Activated CD4-positive, alpha-beta T cell treated with anti-CD3 and anti-CD28 coated beads for 4 hours (primary cell): ENCODE results near the gene CSMD2.
A peak's percentile ranks its signal among the peaks of the same experiment; 100 is the strongest.

Experiments
- DNase-seq, 2 donors: peaks; one replicate each; pipeline ENCODE4 v3.0.0-alpha.2; 2020

The CSMD2 gene

DNA sequence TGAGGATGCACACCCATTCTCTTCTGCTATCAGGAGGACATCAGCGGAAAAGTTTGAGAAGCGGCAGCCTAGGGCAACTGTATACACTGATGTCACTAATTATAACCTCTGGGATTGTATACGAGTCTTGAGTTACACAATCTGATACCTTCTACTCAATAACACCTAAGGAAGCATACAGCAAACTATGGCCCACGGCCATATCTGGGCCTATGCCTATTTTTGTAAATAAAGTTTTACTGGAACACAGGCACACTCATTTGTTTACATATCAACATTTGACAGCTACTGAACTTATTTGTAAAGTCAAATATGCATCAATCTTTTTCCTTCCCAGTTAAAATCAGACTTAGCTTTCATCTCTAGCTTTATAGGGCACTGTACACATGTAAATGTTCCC lies 505.4 kb downstream of the CSMD2 start:
- no peak for DNase-seq

DNA sequence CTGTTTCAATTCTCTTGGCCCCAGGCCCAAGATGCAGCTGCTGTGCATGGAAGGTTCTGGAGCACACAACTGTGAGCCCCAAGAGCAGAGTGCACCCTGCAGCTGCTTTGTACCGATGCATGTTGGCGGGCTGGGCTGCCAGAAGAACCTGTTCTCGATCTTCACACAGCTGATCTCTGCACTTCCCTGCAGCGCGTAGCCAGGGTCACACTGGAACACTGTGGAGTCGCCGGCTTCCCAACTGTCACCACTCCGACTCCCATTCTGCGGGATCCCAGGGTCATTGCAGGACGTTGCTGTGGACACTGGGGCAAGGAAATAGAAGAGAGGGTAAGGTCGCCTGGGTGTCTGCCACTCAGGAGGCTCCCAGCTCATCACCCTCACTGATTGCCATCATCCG lies 507.2 kb downstream of the CSMD2 start:
- DNase-seq: no peak

- no peak for DNase-seq
Measured at GRCh38 chr1:33656467-33657005, 508.5 kb downstream of the CSMD2 start.

GRCh38 chr1:33655496-33655895 lies 509.5 kb downstream of the CSMD2 start:
- DNase-seq: no peak

DNA sequence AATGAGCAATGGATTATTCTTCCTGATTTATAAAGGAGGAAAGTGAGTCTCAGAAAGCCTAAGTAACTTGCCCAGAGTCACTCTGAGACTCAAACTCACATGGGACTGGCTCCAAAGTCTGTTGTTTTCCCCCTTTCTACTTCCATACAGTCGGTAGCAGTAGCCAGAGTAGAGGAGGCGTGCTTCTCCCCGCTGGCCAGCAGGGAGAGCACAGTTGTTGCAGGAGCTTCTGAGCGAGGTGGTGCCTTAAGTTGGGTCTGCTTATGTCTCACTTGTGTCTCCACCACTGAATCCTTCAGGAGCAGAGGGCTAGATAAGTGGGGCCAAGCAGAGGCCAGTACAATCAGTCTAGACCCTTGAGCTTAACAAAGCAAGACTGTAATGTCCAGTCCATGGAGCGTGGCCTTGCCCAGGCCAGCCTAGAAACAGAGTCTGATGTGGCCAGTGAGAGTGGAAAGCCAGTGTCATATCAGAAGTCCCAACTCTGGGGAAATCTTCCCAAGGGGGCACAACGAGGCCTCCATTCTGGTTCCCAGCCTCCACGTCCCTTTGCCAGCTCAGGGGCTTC lies 510.7 kb downstream of the CSMD2 start:
- DNase-seq: no peak

GRCh38 chr1:33653226-33653625 lies 511.8 kb downstream of the CSMD2 start:
- no peak for DNase-seq

- no peak for DNase-seq
Measured at GRCh38 chr1:33650708-33651107, 514.3 kb downstream of the CSMD2 start.

DNA sequence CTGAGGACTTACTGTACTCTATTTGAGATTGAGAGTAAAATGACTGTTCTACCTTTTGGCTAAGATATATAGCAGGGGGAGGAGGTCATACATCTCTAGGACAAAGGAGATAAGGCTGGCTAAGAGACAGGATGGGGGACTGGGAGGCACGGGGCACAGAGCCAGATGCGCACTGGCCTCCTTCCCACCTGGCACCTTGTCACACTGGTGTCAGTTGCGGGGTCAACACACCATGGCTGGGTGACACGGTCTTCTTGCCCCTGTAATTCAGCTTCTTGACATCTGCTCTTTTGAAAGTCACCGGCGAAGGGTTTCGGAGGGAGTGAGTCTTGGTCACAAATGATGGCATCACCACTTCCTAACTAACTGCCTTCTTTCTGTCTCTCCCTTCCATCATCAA lies 515.3 kb downstream of the CSMD2 start:
- no peak for DNase-seq

DNA sequence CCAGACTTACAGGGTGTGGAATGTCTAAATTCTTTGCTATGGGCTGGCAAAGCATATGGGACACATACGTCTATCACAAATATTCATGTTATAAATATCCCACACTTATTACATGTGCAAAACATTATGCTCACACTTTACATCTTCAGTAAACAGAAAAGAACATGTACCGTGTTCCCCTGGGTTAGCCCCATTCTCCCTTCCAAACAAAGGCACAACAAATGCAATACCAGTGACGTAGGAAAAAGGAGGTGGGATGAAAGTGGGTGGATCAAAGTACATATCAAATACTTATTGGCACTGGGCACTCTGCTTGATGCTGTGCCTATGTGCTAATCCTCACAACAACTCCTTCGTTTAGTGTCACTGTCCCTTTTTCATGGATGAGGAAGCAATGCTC lies 521.8 kb downstream of the CSMD2 start:
- no peak for DNase-seq

DNA sequence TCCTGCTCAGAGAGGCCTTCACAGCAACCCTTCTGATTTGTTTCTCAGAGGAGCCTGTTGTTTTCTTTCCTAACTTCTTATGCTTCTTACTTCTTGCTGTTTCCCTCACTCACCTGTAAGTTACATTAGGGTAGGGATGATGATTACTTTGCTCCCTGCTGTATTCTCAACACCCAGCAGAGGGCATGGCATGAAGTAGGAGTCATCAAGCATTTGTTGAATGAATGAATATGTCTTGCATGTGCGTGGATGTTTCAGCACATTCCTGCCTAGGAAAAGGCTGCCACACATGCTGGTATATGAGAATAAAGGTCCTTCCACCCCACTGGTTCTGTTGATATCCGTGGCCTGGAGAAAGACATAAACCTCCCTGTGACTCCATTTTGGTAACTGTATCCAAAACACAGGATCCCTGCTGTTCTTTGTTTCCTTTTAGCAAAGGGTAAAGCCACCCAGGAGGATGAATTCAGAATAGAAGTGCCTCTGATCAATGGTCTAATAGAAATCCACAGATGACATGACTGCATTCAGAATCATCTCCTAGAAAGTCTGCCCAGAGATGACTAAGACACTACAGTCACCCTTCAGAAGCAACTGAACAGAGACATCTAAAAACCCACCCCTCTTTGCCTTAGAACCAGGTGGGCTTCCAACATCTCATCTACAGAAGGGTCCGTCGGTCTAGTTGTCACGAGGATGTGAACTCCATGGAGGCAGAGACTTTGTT lies 523.8 kb downstream of the CSMD2 start:
- DNase-seq: no peak

DNA sequence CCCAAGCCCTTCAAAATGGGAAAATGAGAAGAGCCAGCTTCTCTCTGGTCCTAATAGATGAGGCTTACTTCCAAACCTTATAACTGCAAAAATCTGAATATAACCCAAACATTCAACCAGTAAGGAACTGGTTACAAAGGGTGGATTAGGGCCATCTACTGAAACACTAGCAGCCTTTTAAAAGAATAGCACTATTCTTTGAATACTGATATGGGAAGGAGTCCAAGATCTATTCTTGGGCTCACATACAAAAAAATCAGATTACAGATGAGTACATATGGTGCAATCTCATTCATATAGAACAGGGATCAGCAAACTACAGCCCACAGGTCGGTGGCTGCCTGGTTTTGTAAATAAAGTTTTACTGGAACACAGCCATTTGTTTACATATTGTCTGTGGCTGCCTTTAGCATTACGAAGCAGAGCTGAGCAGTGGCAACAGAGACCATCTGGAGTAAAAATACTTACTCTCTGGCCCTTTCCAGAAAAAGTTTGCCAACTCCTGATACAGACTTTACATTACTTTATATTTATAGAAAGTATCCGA lies 524.8 kb downstream of the CSMD2 start:
- no peak for DNase-seq

DNA sequence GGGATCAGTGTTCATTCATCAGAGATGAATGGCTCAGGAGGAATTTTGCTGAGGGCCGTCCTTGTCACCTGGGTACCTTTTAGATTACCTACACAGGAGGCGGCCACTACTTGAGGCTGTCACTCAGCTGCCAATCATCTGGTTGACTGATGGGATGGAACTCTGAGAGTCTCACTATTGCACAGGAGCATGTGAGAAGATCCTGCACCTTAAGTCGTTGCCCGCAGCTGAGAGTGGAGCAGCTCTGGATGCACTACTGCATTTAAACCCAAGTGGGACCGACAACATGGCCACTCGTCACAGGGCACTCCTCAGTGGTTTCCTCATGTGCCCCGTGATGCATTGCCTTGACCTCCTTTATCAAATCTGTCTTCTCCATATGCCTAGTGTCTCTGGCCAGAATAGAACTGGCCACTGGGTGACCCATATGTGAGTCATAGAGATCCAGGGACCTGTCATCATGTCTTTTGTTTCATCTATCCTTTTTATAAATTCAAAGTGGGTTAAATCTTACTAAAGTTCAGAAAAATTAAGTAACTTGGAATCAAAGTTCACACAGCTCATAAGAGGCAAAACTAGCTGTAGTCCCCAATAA lies 527.1 kb downstream of the CSMD2 start:
- DNase-seq: no peak

- DNase-seq: no peak
Measured at GRCh38 chr1:33636209-33636608, 528.8 kb downstream of the CSMD2 start.

GRCh38 chr1:33635336-33636012 lies 529.6 kb downstream of the CSMD2 start:
- no peak for DNase-seq

GRCh38 chr1:33634806-33635205 lies 530.2 kb downstream of the CSMD2 start:
- no peak for DNase-seq

DNA sequence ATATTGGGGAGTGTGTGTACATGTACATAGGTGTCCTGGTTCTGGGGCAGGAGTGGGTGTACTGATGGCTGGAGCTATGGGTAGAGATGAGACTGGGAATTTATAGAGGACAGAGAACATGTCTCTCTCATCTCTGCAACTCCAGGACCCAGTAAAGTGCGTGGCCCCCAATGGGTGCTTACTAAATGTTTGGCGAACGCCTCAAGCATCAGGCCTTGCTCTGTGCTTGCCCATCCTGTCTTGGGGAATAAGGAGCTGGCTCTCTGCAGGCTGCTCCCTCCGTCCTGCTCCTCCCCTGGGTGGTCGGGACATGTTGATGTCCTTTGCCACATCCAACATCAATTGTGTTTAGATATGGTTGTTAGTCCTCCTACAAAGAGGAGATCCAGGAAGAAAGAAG lies 530.9 kb downstream of the CSMD2 start:
- DNase-seq: no peak

- DNase-seq: peak; percentile 76 to 85
Measured at GRCh38 chr1:33633019-33633801, 531.8 kb downstream of the CSMD2 start.

GRCh38 chr1:33630686-33631085 lies 534.3 kb downstream of the CSMD2 start:
- DNase-seq: no peak

DNA sequence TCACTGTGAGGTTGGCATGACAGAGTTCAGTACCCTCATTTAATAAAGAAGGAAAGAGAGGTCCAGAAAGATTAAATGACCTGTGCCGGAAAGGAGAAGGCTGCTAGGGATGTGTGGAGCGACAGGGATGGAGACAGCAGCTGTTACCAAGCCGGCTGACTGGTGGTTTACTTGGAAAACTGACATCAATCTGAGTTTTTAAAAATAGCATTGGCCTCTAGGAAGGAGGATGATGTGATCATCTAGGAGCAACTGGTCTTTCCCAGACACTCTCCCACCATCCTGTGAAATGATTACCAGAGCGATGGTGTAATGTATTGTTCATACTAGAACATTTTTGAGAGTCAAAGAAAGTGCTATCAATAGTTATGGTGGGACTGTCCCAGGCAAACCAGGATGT lies 538.2 kb downstream of the CSMD2 start:
- DNase-seq: no peak

GRCh38 chr1:33624991-33625870 lies 539.8 kb downstream of the CSMD2 start:
- no peak for DNase-seq

DNA sequence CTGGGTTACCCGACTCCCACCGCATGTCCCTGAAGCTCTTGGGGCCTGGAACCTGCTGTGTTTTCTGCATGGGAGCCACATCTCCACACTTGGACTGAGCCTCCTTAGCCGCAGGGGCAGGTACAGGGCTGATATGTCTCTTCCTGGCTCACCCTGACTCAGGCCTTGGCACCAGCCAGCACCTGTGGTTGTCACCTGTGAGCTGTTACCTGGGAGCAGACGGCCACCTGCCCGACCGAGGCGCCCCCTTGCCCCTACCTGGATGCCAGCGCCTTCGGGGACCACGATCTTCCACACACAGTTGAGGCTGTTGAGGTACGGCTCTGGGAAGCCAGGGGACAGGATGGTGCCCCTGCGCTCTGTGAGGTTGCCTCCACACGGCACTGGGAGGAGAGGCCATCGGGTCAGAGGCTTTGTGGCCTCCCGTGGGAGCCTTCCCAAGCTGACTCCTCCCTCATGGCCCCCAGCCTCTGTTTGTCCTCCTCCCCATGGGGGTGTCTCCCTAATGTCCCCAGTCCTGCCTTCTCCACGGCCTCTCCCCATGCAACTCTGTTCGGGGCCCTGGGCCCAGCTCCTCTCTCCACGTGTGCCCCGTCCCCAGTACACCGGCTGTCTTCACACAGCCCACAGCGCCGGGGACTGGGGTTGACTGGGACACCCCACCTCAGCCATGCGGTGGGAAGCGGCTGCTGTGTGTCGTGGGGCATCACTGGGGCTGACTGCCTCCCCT lies 540.6 kb downstream of the CSMD2 start:
- no peak for DNase-seq
